Measurements from ENCODE around the gene HNRNPA3. TPM values are rescaled to one million over a fixed set of nuclear protein-coding genes. Genes with fewer than 3 reads are reported as not detected.
A peak's percentile ranks its signal among the peaks of the same experiment; 100 is the strongest.

The HNRNPA3 gene
- polyA plus RNA-seq, 1 of the 3 experiments (the other 2 are of a cell fraction), result 102 TPM

DNA sequence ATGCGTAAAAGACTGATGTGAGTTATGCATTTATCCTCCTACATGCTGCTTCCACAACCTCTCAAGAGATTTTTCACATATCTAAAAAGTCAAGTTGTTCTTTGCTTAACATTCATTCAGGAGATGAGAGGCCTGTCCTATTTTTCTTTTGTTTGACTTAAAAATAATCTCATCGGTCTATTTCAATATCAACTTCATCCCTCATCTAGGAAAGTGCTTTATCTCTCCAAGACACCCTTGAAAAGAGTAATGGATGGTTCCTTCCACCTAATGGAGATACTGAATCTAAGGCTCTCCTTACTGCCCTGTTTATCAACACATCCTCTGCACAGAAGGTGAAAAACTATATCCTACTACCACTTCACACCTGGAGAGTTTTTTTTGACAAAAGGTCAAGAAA, 49.5 kb downstream of the HNRNPA3 start:
- peaks cover 10% of the 10 kb centered on the region for H3F3A ChIP-seq (replicated peaks; ENCODE audit: insufficient read depth)
- peaks cover 60% of the 10 kb centered on the region for H4K20me1 ChIP-seq (ENCODE audit: insufficient read depth)
- H3K4me3 ChIP-seq (ENCODE audit: low read depth in 2 of 2, low read length in 1 of 2), result peak overlapping the region; percentile 71 to 93
- ChIA-PET POLR2A (no interaction called here), CTCF (interaction anchor here (1.2 to 12.3 kb wide), 8 partner anchors 11 to 183 kb away, joined by 3 to 121 read pairs (median 4); no protein-coding TSS in a partner anchor)
- peak overlapping the region; percentile 98 for H3K9ac ChIP-seq
- TF ChIP-seq SMC3 (IDR thresholded peaks at IDR 0.05; ENCODE audit: low read depth, low read length) (no peak), SIN3A (IDR thresholded peaks at IDR 0.05; ENCODE audit: borderline replicate concordance, low read depth, low read length) (no peak), RXRA (IDR thresholded peaks at IDR 0.05; ENCODE audit: borderline replicate concordance, low read depth) (no peak), MEF2A (IDR thresholded peaks at IDR 0.05; ENCODE audit: borderline replicate concordance, low read depth) (no peak), GABPA (IDR thresholded peaks at IDR 0.05; ENCODE audit: low read depth) (no peak), EP300 (IDR thresholded peaks at IDR 0.05; ENCODE audit: borderline replicate concordance in 1 of 2, low read depth in 1 of 2, low read length in 1 of 2) (no peak)
- TF ChIP-seq, protein P1, sequence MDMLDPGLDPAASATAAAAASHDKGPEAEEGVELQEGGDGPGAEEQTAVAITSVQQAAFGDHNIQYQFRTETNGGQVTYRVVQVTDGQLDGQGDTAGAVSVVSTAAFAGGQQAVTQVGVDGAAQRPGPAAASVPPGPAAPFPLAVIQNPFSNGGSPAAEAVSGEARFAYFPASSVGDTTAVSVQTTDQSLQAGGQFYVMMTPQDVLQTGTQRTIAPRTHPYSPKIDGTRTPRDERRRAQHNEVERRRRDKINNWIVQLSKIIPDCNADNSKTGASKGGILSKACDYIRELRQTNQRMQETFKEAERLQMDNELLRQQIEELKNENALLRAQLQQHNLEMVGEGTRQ (IDR thresholded peaks at IDR 0.05; ENCODE audit: borderline replicate concordance, low read depth, low read length), result no peak
- TF ChIP-seq, protein P2, sequence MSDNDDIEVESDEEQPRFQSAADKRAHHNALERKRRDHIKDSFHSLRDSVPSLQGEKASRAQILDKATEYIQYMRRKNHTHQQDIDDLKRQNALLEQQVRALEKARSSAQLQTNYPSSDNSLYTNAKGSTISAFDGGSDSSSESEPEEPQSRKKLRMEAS (IDR thresholded peaks at IDR 0.05; ENCODE audit: low read depth), result no peak
- H3K27ac ChIP-seq (ENCODE audit: low read depth in 2 of 2, low read length in 1 of 2), result peak overlapping the region in 1 of 2 experiments; percentile 97; a peak in 3 of 4 replicates
- peaks cover 66% of the 10 kb centered on the region for H3K79me2 ChIP-seq (ENCODE audit: insufficient read depth)
- 30% methylated on average over 2 of the region's 2 CpGs for WGBS (ENCODE audit: low lambda C conversion rate)
- H3K9me3 ChIP-seq, result peaks cover 4% of the 10 kb centered on the region; the same call in 1 of the 2 replicates
- H3K27me3 ChIP-seq (ENCODE audit: insufficient read depth), result no peaks in the 10 kb centered on the region
- peaks cover 17 to 22% of the 10 kb centered on the region in 2 experiments for H3K4me1 ChIP-seq (ENCODE audit: control insufficient read depth in 1 of 2, insufficient read depth in 2 of 2, low read depth in 1 of 2, low read length in 1 of 2)
- no peaks in the 10 kb centered on the region for H3K9me2 ChIP-seq
- peak overlapping the region; percentile 92 for H3K4me2 ChIP-seq
- H2AFZ ChIP-seq (ENCODE audit: low read depth), result no peak overlapping the region
- H3K36me3 ChIP-seq (replicated peaks in 1 of 2; ENCODE audit: control insufficient read depth in 1 of 2, insufficient read depth in 2 of 2, low read length in 1 of 2), result peaks cover 9 to 10% of the 10 kb centered on the region in 2 experiments
- no peak for DNase-seq

DNA sequence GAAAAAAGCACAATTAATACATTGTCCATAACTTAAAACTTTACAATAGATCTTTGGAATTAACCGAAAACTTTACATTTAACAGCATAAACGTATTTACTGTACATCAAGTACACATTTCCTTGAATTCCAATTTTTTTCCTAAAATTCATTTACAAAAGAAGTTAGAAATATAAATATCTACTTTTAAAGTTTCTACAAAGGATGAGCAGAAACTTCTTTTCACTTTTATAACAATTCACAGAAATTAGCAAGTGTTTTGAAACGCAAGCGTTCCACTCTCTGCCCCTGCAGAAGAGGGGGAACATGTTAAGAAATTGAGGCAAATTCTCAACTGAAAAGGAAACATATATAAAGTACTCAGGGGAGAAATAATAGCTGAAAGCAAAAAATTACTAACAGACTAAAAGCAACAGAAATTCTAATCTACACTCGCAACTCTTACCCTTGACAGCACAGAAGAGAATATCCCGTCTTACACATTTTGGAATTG, 50.4 kb downstream of the HNRNPA3 start:
- Histone ChIP-seq H3K27ac (ENCODE audit: low read depth in 2 of 2, low read length in 1 of 2) (peak overlapping the region; percentile 97), H3K79me2 (ENCODE audit: insufficient read depth) (peaks cover 57% of the 10 kb centered on the region), H3K36me3 (replicated peaks in 1 of 2; ENCODE audit: control insufficient read depth in 1 of 2, insufficient read depth in 2 of 2, low read length in 1 of 2) (peaks cover 7 to 8% of the 10 kb centered on the region in 2 experiments), H3K4me1 (ENCODE audit: control insufficient read depth in 1 of 2, insufficient read depth in 2 of 2, low read depth in 1 of 2, low read length in 1 of 2) (peaks cover 17 to 22% of the 10 kb centered on the region in 2 experiments), H3K9me2 (no peaks in the 10 kb centered on the region), H3K4me2 (peak overlapping the region; percentile 92), H2AFZ (ENCODE audit: low read depth) (no peak overlapping the region), H4K20me1 (ENCODE audit: insufficient read depth) (peaks cover 51% of the 10 kb centered on the region), H3K9ac (peak overlapping the region; percentile 98), H3F3A (replicated peaks; ENCODE audit: insufficient read depth) (peaks cover 10% of the 10 kb centered on the region), H3K9me3 (peaks cover 3% of the 10 kb centered on the region; the same call in 1 of the 2 replicates), H3K4me3 (ENCODE audit: low read depth in 2 of 2, low read length in 1 of 2) (peak overlapping the region; percentile 71 to 93), H3K27me3 (ENCODE audit: insufficient read depth) (no peaks in the 10 kb centered on the region)
- TF ChIP-seq TAF1 (IDR thresholded peaks at IDR 0.05; ENCODE audit: borderline replicate concordance, low read depth, low read length), result no peak
- no peak for TF ChIP-seq RCOR1 (IDR thresholded peaks at IDR 0.05; ENCODE audit: low read length)
- TF ChIP-seq GATA2 (CRISPR knock-in tag; IDR thresholded peaks at IDR 0.05), result no peak
- no peak for TF ChIP-seq GABPA (IDR thresholded peaks at IDR 0.05; ENCODE audit: low read depth)
- no peak for TF ChIP-seq ELF1 (IDR thresholded peaks at IDR 0.05)
- TF ChIP-seq, protein P3, sequence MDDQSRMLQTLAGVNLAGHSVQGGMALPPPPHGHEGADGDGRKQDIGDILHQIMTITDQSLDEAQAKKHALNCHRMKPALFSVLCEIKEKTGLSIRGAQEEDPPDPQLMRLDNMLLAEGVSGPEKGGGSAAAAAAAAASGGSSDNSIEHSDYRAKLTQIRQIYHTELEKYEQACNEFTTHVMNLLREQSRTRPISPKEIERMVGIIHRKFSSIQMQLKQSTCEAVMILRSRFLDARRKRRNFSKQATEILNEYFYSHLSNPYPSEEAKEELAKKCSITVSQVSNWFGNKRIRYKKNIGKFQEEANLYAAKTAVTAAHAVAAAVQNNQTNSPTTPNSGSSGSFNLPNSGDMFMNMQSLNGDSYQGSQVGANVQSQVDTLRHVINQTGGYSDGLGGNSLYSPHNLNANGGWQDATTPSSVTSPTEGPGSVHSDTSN (IDR thresholded peaks at IDR 0.05), result no peak
- TF ChIP-seq YY1 (IDR thresholded peaks at IDR 0.05; ENCODE audit: low read depth), result no peak
- no peak for TF ChIP-seq MXI1 (IDR thresholded peaks at IDR 0.05; ENCODE audit: low read depth, low read length)
- TF ChIP-seq SMC3 (IDR thresholded peaks at IDR 0.05; ENCODE audit: low read depth, low read length), result no peak
- TF ChIP-seq POLR2AphosphoS5 (IDR thresholded peaks at IDR 0.05; ENCODE audit: low read depth, low read length), result no peak
- TF ChIP-seq ZBTB33 (IDR thresholded peaks at IDR 0.05; ENCODE audit: borderline replicate concordance, low read depth), result no peak
- TF ChIP-seq FOSL2 (IDR thresholded peaks at IDR 0.05; ENCODE audit: borderline replicate concordance, low read depth), result no peak
- no peak for TF ChIP-seq JUND (IDR thresholded peaks at IDR 0.05)
- TF ChIP-seq FOXJ3 (CRISPR knock-in tag; IDR thresholded peaks at IDR 0.05), result no peak
- TF ChIP-seq RFX5 (IDR thresholded peaks at IDR 0.05; ENCODE audit: low read length), result no peak
- WGBS (ENCODE audit: low lambda C conversion rate), result 7% methylated on average over 6 of the region's 6 CpGs
- DNase-seq, result no peak
- POLR2A ChIA-PET, result interaction anchor here (0.6 to 2.5 kb wide), 8 partner anchors 10 to 129 kb away, joined by 3 to 28 read pairs (median 4); partner anchors contain the start of genes AGPS and HNRNPA3
- CTCF ChIA-PET, result interaction anchor here (0.6 to 12.3 kb wide), 47 partner anchors 10 to 1136 kb away, joined by 3 to 121 read pairs (median 4); partner anchors contain the start of gene AGPS
